ENCODE measurements around the gene TMEM164.
"Not testable (repeated sequence)": the region's sequence is repeated elsewhere in the genome, so short reads cannot be mapped to it uniquely, and the experiment has no call there.

The TMEM164 gene

GRCh38 chrX:110132450-110133114 is 129.7 kb downstream of the TMEM164 start:
- DNase-seq (ENCODE audit: low read depth), result no peak

GRCh38 chrX:110133735-110134370 is 130.9 kb downstream of the TMEM164 start:
- no peak for DNase-seq (ENCODE audit: low read depth)

GRCh38 chrX:110135618-110136017 is 132.7 kb downstream of the TMEM164 start:
- DNase-seq (ENCODE audit: low read depth), result no peak

GRCh38 chrX:110136136-110136535 is 133.2 kb downstream of the TMEM164 start:
- DNase-seq (ENCODE audit: low read depth), result no peak

- no peak for DNase-seq (ENCODE audit: low read depth)
Observed at GRCh38 chrX:110138557-110138956, 135.6 kb downstream of the TMEM164 start.

GRCh38 chrX:110139172-110139571 is 136.3 kb downstream of the TMEM164 start:
- DNase-seq (ENCODE audit: low read depth), result no peak

- DNase-seq (ENCODE audit: low read depth), result no peak
Observed at GRCh38 chrX:110142096-110142495, 139.2 kb downstream of the TMEM164 start.

GRCh38 chrX:110143454-110144210 is 140.7 kb downstream of the TMEM164 start:
- DNase-seq (ENCODE audit: low read depth), result no peak

- DNase-seq (ENCODE audit: low read depth), result no peak
Observed at GRCh38 chrX:110145311-110145710, 142.4 kb downstream of the TMEM164 start.

- no peak for DNase-seq (ENCODE audit: low read depth)
Observed at GRCh38 chrX:110145854-110146253, 142.9 kb downstream of the TMEM164 start.

- no peak for DNase-seq (ENCODE audit: low read depth)
Observed at GRCh38 chrX:110146521-110146920, 143.6 kb downstream of the TMEM164 start.

- no peak for DNase-seq (ENCODE audit: low read depth)
Observed at GRCh38 chrX:110153244-110153643, 150.3 kb downstream of the TMEM164 start.

- no peak for DNase-seq (ENCODE audit: low read depth)
Observed at GRCh38 chrX:110153896-110154295, 151.0 kb downstream of the TMEM164 start.

GRCh38 chrX:110154328-110154727 is 151.4 kb downstream of the TMEM164 start:
- DNase-seq (ENCODE audit: low read depth), result not testable (repeated sequence)

- no peak for DNase-seq (ENCODE audit: low read depth)
Observed at GRCh38 chrX:110155759-110156158, 152.8 kb downstream of the TMEM164 start.

GRCh38 chrX:110156167-110156754 is 153.3 kb downstream of the TMEM164 start:
- no peak for DNase-seq (ENCODE audit: low read depth)

GRCh38 chrX:110157444-110157843 is 154.5 kb downstream of the TMEM164 start:
- DNase-seq (ENCODE audit: low read depth), result no peak

GRCh38 chrX:110159235-110159634 is 156.3 kb downstream of the TMEM164 start:
- no peak for DNase-seq (ENCODE audit: low read depth)

- DNase-seq (ENCODE audit: low read depth), result no peak
Observed at GRCh38 chrX:110159865-110160264, 157.0 kb downstream of the TMEM164 start.

- no peak for DNase-seq (ENCODE audit: low read depth)
Observed at GRCh38 chrX:110161361-110161686, 158.4 kb downstream of the TMEM164 start.

- no peak for DNase-seq (ENCODE audit: low read depth)
Observed at GRCh38 chrX:110162131-110162530, 159.2 kb downstream of the TMEM164 start.

GRCh38 chrX:110162867-110163266 is 160.0 kb downstream of the TMEM164 start:
- no peak for DNase-seq (ENCODE audit: low read depth)

GRCh38 chrX:110163488-110163887 is 160.6 kb downstream of the TMEM164 start:
- no peak for DNase-seq (ENCODE audit: low read depth)
